HepG2 (cell line): Measurements from ENCODE around the gene PPA2. TPM values are rescaled to one million over a fixed set of nuclear protein-coding genes. Genes with fewer than 3 reads are reported as not detected.

Experiments
- HMGXB3 ChIP-seq: sonication (generic); formaldehyde crosslinking; IDR thresholded peaks from 2 replicates; pipeline ENCODE4 v1.4.0; 2020; ENCODE audit warnings: missing genetic modification reagents, borderline replicate concordance
- NFE2L2 ChIP-seq: fragments of 150-350 bp; IDR thresholded peaks from 2 replicates; pipeline ENCODE4 v1.6.1; 2014; ENCODE audit warnings: low read length
- NFRKB ChIP-seq: fragments of 450-650 bp; IDR thresholded peaks from 2 replicates; pipeline ENCODE4 v1.6.1; 2017
- NR3C1 ChIP-seq: sonication (generic); formaldehyde crosslinking; IDR thresholded peaks from 2 replicates; pipeline ENCODE4 v1.4.0; 2020; ENCODE audit warnings: missing genetic modification reagents
- RFX3 ChIP-seq: IDR thresholded peaks from 2 replicates; pipeline ENCODE4 v1.6.1; 2016; ENCODE audit warnings: missing biosample characterization, missing genetic modification reagents
- TEAD3 ChIP-seq: optimal IDR thresholded peaks from 2 replicates; pipeline ENCODE3; 2016; ENCODE audit warnings: borderline replicate concordance
- ZBTB33 ChIP-seq: sonication (generic); formaldehyde crosslinking; IDR thresholded peaks from 2 replicates; pipeline ENCODE4 v1.4.0; 2020; ENCODE audit warnings: missing genetic modification reagents
- ZNF20 ChIP-seq: sonication (generic); formaldehyde crosslinking; IDR thresholded peaks from 2 replicates; pipeline ENCODE4 v1.4.0; 2020; ENCODE audit warnings: mild to moderate bottlenecking, moderate library complexity, missing genetic modification reagents
- ZNF276 ChIP-seq: sonication (generic); formaldehyde crosslinking; IDR thresholded peaks from 2 replicates; pipeline ENCODE4 v1.4.0; 2020; ENCODE audit warnings: mild to moderate bottlenecking, low read depth, missing genetic modification reagents
- ZNF382 ChIP-seq: sonication (generic); formaldehyde crosslinking; IDR thresholded peaks from 2 replicates; pipeline ENCODE4 v1.5.0; 2020; ENCODE audit warnings: missing genetic modification reagents, mild to moderate bottlenecking, borderline replicate concordance
- ZNF44 ChIP-seq: sonication (generic); formaldehyde crosslinking; IDR thresholded peaks from 2 replicates; pipeline ENCODE4 v1.5.1; 2020; ENCODE audit warnings: mild to moderate bottlenecking, missing genetic modification reagents
- ZNF878 ChIP-seq: sonication (generic); formaldehyde crosslinking; IDR thresholded peaks from 2 replicates; pipeline ENCODE4 v1.8.1; 2023; ENCODE audit warnings: mild to moderate bottlenecking, missing genetic modification reagents, moderate library complexity
- polyA plus RNA-seq, 8 experiments: library from polyadenylated mRNA; depleted of rRNA in 3 of 8; stranded (reverse) in 7 of 8; unstranded in 1 of 8; fragments of >200 nt; fragmentation: Illumina TruSeq in 4 of 8; extraction: Trizol in 4 of 8; gene quantifications; 2 replicates each; pipeline versions ENCODE4 v1.2.1 to v1.2.3, GENCODE V29; 2011 to 2016; ENCODE audit warnings: low read depth in 4 of 8, missing spikeins in 1 of 8, mixed read lengths in 1 of 8; ENCODE audit not compliant: insufficient read depth in 1 of 8
- total RNA-seq, 5 experiments: library from RNA; depleted of rRNA; stranded (reverse); fragments of >200 nt; fragmentation: Illumina TruSeq; extraction: Trizol; gene quantifications; 2 replicates each; pipeline ENCODE4 v1.2.3, GENCODE V29; 2016; ENCODE audit warnings: low read depth in 1 of 5
- TF ChIP-seq, protein P1 (sequence below): sonication (generic); formaldehyde crosslinking; IDR thresholded peaks from 2 replicates; pipeline ENCODE4 v1.4.0; 2020; ENCODE audit warnings: missing genetic modification reagents, borderline replicate concordance
- TF ChIP-seq, protein P2 (sequence below): IDR thresholded peaks from 2 replicates; pipeline ENCODE4 v1.6.1; 2016; ENCODE audit warnings: mild to moderate bottlenecking, missing biosample characterization, missing genetic modification reagents
- TF ChIP-seq, protein P3 (sequence below): sonication (generic); formaldehyde crosslinking; IDR thresholded peaks from 2 replicates; pipeline ENCODE4; 2020; ENCODE audit warnings: missing genetic modification reagents, mild to moderate bottlenecking, borderline replicate concordance

Gene PPA2
- total and polyA plus RNA-seq, 2 of the 13 experiments (the other 11 are each of a cell fraction or from before 2014, with no cell fraction given), result 44.2 to 70.6 TPM

- TF ChIP-seq, protein P1, sequence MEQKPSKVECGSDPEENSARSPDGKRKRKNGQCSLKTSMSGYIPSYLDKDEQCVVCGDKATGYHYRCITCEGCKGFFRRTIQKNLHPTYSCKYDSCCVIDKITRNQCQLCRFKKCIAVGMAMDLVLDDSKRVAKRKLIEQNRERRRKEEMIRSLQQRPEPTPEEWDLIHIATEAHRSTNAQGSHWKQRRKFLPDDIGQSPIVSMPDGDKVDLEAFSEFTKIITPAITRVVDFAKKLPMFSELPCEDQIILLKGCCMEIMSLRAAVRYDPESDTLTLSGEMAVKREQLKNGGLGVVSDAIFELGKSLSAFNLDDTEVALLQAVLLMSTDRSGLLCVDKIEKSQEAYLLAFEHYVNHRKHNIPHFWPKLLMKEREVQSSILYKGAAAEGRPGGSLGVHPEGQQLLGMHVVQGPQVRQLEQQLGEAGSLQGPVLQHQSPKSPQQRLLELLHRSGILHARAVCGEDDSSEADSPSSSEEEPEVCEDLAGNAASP (CRISPR knock-in tag), result no peak; the same call in none of the 2 replicates
- TF ChIP-seq, protein P2, sequence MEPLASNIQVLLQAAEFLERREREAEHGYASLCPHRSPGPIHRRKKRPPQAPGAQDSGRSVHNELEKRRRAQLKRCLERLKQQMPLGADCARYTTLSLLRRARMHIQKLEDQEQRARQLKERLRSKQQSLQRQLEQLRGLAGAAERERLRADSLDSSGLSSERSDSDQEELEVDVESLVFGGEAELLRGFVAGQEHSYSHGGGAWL (CRISPR knock-in tag), result peak; percentile 70; the same call in 1 of the 2 replicates
- TF ChIP-seq ZNF878 (CRISPR knock-in tag), result no peak
- TF ChIP-seq NR3C1 (CRISPR knock-in tag), result no peak
- TF ChIP-seq ZNF276 (CRISPR knock-in tag), result no peak
- TF ChIP-seq ZNF382 (CRISPR knock-in tag), result no peak
- TF ChIP-seq RFX3 (CRISPR knock-in tag), result no peak
- TF ChIP-seq NFRKB, result no peak
- TF ChIP-seq ZNF44, result peak; percentile 91
- TF ChIP-seq, protein P3, sequence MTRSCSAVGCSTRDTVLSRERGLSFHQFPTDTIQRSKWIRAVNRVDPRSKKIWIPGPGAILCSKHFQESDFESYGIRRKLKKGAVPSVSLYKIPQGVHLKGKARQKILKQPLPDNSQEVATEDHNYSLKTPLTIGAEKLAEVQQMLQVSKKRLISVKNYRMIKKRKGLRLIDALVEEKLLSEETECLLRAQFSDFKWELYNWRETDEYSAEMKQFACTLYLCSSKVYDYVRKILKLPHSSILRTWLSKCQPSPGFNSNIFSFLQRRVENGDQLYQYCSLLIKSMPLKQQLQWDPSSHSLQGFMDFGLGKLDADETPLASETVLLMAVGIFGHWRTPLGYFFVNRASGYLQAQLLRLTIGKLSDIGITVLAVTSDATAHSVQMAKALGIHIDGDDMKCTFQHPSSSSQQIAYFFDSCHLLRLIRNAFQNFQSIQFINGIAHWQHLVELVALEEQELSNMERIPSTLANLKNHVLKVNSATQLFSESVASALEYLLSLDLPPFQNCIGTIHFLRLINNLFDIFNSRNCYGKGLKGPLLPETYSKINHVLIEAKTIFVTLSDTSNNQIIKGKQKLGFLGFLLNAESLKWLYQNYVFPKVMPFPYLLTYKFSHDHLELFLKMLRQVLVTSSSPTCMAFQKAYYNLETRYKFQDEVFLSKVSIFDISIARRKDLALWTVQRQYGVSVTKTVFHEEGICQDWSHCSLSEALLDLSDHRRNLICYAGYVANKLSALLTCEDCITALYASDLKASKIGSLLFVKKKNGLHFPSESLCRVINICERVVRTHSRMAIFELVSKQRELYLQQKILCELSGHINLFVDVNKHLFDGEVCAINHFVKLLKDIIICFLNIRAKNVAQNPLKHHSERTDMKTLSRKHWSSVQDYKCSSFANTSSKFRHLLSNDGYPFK, result peak; percentile 84; the same call in 1 of the 2 replicates
- no peak for TF ChIP-seq ZBTB33 (CRISPR knock-in tag)
- TF ChIP-seq ZNF20, result 0 out of 2 replicates have a peak, but pooled peaks have one; percentile 33
- TF ChIP-seq TEAD3 (CRISPR knock-in tag), result no peak
- TF ChIP-seq HMGXB3 (CRISPR knock-in tag), result no peak
- TF ChIP-seq NFE2L2, result no peak
Observed at GRCh38 chr4:105473324-105474098, at the start of gene PPA2 (continued).
